SJCRH30 (cell line): ENCODE results near the gene NUAK1. TPM values are rescaled to one million over a fixed set of nuclear protein-coding genes. Genes with fewer than 3 reads are reported as not detected.

ENCODE experiments used
- DNase-seq, 2 experiments: peaks; one replicate each; pipeline ENCODE4 v3.0.0-alpha.2; 2015 to 2020
- H3K27ac ChIP-seq: fragments of 250-450 bp; sonication (Bioruptor Pico); 2 replicates; pipeline ENCODE4 v1.5.1; 2020; ENCODE audit warnings: mild to moderate bottlenecking, moderate library complexity
- H3K27me3 ChIP-seq: fragments of 250-450 bp; sonication (Bioruptor Pico); 2 replicates; pipeline ENCODE4 v1.5.1; 2020; ENCODE audit warnings: mild to moderate bottlenecking, moderate library complexity
- H3K36me3 ChIP-seq: fragments of 250-450 bp; sonication (Bioruptor Pico); 2 replicates; pipeline ENCODE4 v1.5.1; 2020; ENCODE audit warnings: mild to moderate bottlenecking, moderate library complexity
- H3K4me1 ChIP-seq: fragments of 250-450 bp; sonication (Bioruptor Pico); 2 replicates; pipeline ENCODE4 v1.5.1; 2020; ENCODE audit warnings: mild to moderate bottlenecking, moderate library complexity
- H3K4me3 ChIP-seq: fragments of 250-450 bp; sonication (Bioruptor Pico); 2 replicates; pipeline ENCODE4 v1.5.1; 2020; ENCODE audit warnings: mild to moderate bottlenecking, moderate library complexity
- H3K9me3 ChIP-seq: fragments of 250-450 bp; sonication (Bioruptor Pico); replicated peaks from 2 replicates; pipeline ENCODE4 v1.5.1; 2020; ENCODE audit warnings: mild to moderate bottlenecking, moderate library complexity
- total RNA-seq: library from RNA; depleted of rRNA; stranded (reverse); fragments of >200 nt; shearing (Covaris generic); gene quantifications from 2 replicates; pipeline ENCODE4 v1.2.3, GENCODE V29; 2014; rRNA removed

Gene NUAK1
- total RNA-seq, result 4.0 and 4.4 TPM in 2 replicates

GRCh38 chr12:106138633-106139421, at the start of gene NUAK1:
Gene NUAK1 (minus strand): TSS chr12:106138954. CDS start chr12:106138653, 301 bp downstream.
- Histone ChIP-seq H3K4me3 (peak within 1 kb of the TSS; percentile 65), H3K27me3 (no peaks in the 10 kb centered on the region), H3K27ac (peak within 1 kb of the TSS; percentile 36; the same call in 1 of the 2 replicates), H3K9me3 (no peaks in the 10 kb centered on the region), H3K36me3 (no peaks in the 10 kb centered on the region), H3K4me1 (peaks cover 7% of the 10 kb centered on the region)
- no peak for DNase-seq

- Histone ChIP-seq H3K9me3 (no peaks in the 10 kb centered on the region), H3K4me1 (no peaks in the 10 kb centered on the region), H3K4me3 (no peak overlapping the region), H3K36me3 (no peaks in the 10 kb centered on the region), H3K27ac (no peak overlapping the region), H3K27me3 (no peaks in the 10 kb centered on the region)
- DNase-seq, result no peak
Observed at GRCh38 chr12:106188256-106188655, 49.5 kb upstream of the NUAK1 start.

DNA sequence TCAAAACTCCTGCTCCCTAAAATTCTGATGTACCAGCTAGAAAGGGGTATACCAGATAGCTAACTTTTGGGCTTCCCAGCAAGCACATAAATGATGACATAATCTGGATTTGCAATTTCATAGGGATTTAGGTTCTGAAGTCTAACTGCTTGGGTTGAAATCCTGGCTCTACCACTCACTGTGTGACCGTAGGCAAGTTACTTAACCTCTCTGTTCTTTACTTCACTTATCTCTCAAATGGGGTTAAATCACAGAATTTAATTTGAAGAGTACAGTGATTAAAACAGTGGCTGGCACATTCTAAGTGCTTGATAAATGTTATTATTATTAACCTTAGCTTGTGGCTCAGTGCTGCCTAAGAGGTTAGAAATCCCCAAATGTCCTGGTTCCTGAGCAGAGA, 49.1 kb upstream of the NUAK1 start:
- no peak for DNase-seq
- Histone ChIP-seq H3K4me1 (no peaks in the 10 kb centered on the region), H3K36me3 (no peaks in the 10 kb centered on the region), H3K27ac (no peak overlapping the region), H3K9me3 (no peaks in the 10 kb centered on the region), H3K4me3 (no peak overlapping the region), H3K27me3 (no peaks in the 10 kb centered on the region)

DNA sequence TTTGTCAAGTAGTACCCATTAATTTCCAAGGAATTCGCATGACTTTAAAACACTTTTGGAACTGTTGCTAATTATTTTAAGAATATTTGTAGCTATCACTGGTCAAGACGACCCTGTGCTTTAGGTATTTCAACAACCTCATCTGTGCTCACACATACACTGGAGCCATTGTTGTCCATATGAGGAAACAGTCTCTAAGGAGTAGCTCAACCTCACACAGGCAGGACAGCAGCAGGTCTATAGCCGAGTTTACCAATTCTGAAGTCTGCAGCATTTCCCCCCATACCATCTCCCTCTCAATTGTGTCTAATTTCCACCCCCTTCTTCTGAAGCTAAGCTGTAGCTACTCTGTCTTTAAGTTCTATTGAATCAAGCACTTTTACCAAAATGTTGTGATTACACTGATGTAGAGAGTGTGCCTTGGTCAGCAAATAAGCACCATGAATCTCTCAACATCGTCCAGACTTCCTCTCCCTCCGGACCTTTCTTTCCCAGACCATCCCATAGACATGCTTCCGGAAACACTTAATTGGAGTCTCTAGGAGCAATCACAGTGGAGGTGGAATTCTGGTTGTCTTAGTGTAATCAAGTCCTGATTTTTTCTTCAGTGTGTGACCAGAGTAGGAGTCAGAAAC, 48.5 kb upstream of the NUAK1 start:
- Histone ChIP-seq H3K36me3 (no peaks in the 10 kb centered on the region), H3K9me3 (no peaks in the 10 kb centered on the region), H3K27ac (no peak overlapping the region), H3K4me3 (no peak overlapping the region), H3K27me3 (no peaks in the 10 kb centered on the region), H3K4me1 (no peaks in the 10 kb centered on the region)
- DNase-seq, result no peak

DNA sequence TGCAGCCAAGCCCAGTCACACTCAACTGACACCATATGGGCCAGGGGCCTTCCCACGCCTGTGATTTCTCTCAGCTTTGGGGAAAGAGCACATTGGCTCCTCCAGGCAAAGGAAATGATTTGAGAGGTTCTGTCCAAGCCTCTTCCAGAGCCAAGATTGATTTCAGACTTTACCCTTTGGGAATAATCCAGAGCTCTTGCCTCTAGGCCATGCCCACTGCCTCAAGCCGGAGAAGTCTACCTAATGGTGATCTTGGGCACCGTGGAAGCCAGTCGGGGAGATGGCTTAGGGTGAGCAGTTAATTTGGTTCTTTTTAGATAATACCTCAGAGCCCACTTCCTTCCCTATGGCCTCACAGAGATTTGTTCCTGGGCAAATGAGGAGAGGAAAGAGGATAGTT, 45.0 kb upstream of the NUAK1 start:
- Histone ChIP-seq H3K4me1 (peaks cover 9% of the 10 kb centered on the region), H3K36me3 (no peaks in the 10 kb centered on the region), H3K27ac (no peak overlapping the region), H3K9me3 (no peaks in the 10 kb centered on the region), H3K27me3 (no peaks in the 10 kb centered on the region), H3K4me3 (no peak overlapping the region)
- no peak for DNase-seq

GRCh38 chr12:106181401-106182114, 42.8 kb upstream of the NUAK1 start:
- no peak overlapping the region for H3K27ac ChIP-seq
- no peak for DNase-seq
- H3K4me3 ChIP-seq, result no peak overlapping the region
- H3K4me1 ChIP-seq, result peaks cover 14% of the 10 kb centered on the region
- no peaks in the 10 kb centered on the region for H3K36me3 ChIP-seq
- no peaks in the 10 kb centered on the region for H3K9me3 ChIP-seq
- no peaks in the 10 kb centered on the region for H3K27me3 ChIP-seq

DNA sequence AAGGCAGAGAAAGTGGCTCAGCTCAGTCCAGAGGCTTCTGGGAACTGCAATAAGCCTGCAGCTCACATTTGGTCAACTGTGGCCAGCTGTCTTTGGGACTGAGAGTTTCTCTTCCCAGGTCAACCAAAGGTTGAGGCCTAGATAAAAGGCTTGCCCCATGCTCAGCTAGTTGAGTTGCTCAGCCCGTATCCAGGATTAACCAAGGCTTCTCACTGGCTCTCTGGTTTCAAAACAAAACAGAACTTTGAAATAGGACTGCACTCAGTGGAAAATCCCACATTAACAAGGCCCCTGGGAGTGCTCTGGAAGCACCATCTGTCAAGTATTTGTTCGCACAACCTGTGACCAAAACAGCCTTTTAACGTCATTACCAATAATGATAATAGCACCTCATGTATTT, 40.3 kb upstream of the NUAK1 start:
- Histone ChIP-seq H3K4me3 (no peak overlapping the region), H3K36me3 (no peaks in the 10 kb centered on the region), H3K9me3 (no peaks in the 10 kb centered on the region), H3K27ac (no peak overlapping the region), H3K4me1 (peaks cover 14% of the 10 kb centered on the region), H3K27me3 (no peaks in the 10 kb centered on the region)
- peak; percentile 69 to 85 for DNase-seq

DNA sequence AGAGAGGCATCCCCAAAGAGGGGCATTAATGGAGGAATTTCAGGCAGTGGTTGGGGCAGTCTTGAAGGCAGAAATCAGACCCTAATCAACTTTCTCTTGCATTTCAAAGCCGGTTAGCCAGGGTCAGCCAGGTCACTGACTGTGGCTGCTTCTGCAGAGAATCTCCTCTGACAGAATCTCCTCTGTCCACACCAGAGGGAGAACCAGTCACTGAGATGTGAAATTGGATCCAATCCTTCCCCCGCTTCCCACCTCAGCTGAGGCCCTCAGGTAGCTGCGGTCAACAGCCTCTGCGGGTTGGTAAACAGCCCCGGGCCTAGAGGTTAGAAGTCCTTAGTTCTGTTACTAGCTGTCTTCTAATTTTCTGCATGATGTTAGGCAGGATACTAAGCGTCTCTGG, 39.8 kb upstream of the NUAK1 start:
- peaks cover 14% of the 10 kb centered on the region for H3K4me1 ChIP-seq
- no peak overlapping the region for H3K4me3 ChIP-seq
- no peak overlapping the region for H3K27ac ChIP-seq
- no peaks in the 10 kb centered on the region for H3K36me3 ChIP-seq
- no peaks in the 10 kb centered on the region for H3K9me3 ChIP-seq
- peak; percentile 35 to 55 for DNase-seq
- H3K27me3 ChIP-seq, result no peaks in the 10 kb centered on the region

DNA sequence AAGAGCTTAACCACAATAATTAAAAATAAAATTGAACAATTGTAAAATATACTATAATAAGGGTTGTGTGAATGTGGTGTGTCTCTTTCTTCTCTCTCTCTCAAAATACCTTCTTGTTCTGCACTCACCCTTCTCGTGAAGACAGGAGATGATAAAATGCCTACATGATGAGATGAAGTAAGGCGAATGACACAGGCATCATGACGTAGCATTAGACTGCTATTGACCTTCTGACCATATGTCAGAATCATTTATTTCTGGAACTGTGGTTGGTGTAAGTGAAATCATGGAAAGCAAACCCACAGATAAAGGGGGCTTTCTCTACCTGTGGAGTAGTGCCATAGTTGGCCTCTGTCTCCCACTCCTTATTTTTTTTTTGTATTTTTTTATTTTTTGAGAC, 37.8 kb upstream of the NUAK1 start:
- DNase-seq, result no peak
- Histone ChIP-seq H3K27me3 (no peaks in the 10 kb centered on the region), H3K36me3 (no peaks in the 10 kb centered on the region), H3K4me1 (peaks cover 14% of the 10 kb centered on the region), H3K9me3 (no peaks in the 10 kb centered on the region; the same call in 1 of the 2 replicates), H3K4me3 (no peak overlapping the region), H3K27ac (no peak overlapping the region)

DNA sequence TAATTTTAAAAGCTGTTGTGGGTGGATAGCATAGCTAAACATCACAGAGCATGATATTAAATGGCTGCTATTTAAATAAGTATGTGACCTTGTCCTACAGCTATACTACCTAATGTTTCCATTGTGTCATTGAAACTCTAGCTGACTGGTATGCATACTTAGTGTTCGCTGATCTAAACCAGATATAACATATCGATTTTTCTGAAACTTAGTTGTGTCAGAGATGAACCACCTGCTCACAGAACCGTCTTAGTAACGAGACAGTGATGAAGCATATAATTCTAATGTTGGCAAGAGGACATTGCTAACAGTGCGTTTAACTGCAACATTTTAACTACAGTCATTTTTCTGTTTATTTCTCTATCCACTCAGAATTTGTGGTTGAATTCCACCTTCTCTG, 36.1 kb upstream of the NUAK1 start:
- H3K4me1 ChIP-seq, result peaks cover 16% of the 10 kb centered on the region
- DNase-seq, result no peak
- no peak overlapping the region for H3K27ac ChIP-seq
- H3K36me3 ChIP-seq, result no peaks in the 10 kb centered on the region
- no peaks in the 10 kb centered on the region for H3K27me3 ChIP-seq
- no peak overlapping the region for H3K4me3 ChIP-seq
- no peaks in the 10 kb centered on the region; the same call in 1 of the 2 replicates for H3K9me3 ChIP-seq

- Histone ChIP-seq H3K9me3 (no peaks in the 10 kb centered on the region; the same call in 1 of the 2 replicates), H3K27me3 (no peaks in the 10 kb centered on the region), H3K4me3 (no peak overlapping the region), H3K27ac (no peak overlapping the region), H3K36me3 (no peaks in the 10 kb centered on the region), H3K4me1 (peaks cover 5% of the 10 kb centered on the region)
- no peak for DNase-seq
Observed at GRCh38 chr12:106173442-106173841, 34.7 kb upstream of the NUAK1 start.

- Histone ChIP-seq H3K9me3 (no peaks in the 10 kb centered on the region; the same call in 1 of the 2 replicates), H3K4me1 (peaks cover 3% of the 10 kb centered on the region; the same call in 1 of the 2 replicates), H3K27ac (no peak overlapping the region), H3K36me3 (no peaks in the 10 kb centered on the region), H3K27me3 (no peaks in the 10 kb centered on the region), H3K4me3 (no peak overlapping the region)
- DNase-seq, result no peak
Observed at GRCh38 chr12:106171117-106171750, 32.5 kb upstream of the NUAK1 start.

DNA sequence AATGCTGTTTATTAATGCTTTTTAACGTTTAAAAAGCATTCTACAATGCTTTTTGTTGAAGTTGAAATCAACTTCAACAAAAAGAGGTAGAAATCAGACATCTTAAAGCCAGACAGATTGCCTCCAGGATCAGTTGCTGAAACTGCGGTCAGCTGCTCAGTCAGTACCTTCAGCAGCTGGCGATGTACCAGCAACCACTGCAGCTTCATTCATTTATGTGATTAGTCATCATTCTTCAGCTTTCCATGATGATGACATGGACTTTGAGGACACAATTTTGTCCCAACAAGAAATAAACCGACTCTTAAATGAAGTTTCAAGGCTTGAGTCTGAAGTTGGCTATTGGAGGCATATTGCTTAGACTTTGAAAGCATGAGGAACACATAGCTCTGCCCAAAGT, 31.5 kb upstream of the NUAK1 start:
- H3K9me3 ChIP-seq, result no peaks in the 10 kb centered on the region; the same call in 1 of the 2 replicates
- no peak overlapping the region for H3K27ac ChIP-seq
- no peaks in the 10 kb centered on the region for H3K36me3 ChIP-seq
- no peak overlapping the region for H3K4me3 ChIP-seq
- H3K4me1 ChIP-seq, result peaks cover 3% of the 10 kb centered on the region; the same call in 1 of the 2 replicates
- H3K27me3 ChIP-seq, result no peaks in the 10 kb centered on the region
- DNase-seq, result peak; percentile 12 to 27

- no peaks in the 10 kb centered on the region for H3K27me3 ChIP-seq
- no peak overlapping the region for H3K4me3 ChIP-seq
- H3K27ac ChIP-seq, result no peak overlapping the region
- no peak for DNase-seq
- H3K4me1 ChIP-seq, result no peaks in the 10 kb centered on the region
- H3K36me3 ChIP-seq, result no peaks in the 10 kb centered on the region
- no peaks in the 10 kb centered on the region for H3K9me3 ChIP-seq
Observed at GRCh38 chr12:106163712-106164111, 25.0 kb upstream of the NUAK1 start.
